Nephron progenitor cell (in vitro differentiated cells): Measurements from ENCODE around the gene ASIC2.

ENCODE experiments used
- DNase-seq: peaks from one replicate; pipeline ENCODE4 v3.0.0; 2021
- H3K27ac Mint-ChIP-seq: 2 replicates; pipeline ENCODE4 v1.8.0; 2021; ENCODE audit warnings: mild to moderate bottlenecking, moderate library complexity, mixed read lengths
- H3K27me3 Mint-ChIP-seq: 2 replicates; pipeline ENCODE4 v1.8.0; 2021; ENCODE audit warnings: mild to moderate bottlenecking, low read depth, mixed read lengths; ENCODE audit not compliant: poor library complexity
- H3K36me3 Mint-ChIP-seq: 2 replicates; pipeline ENCODE4 v1.8.0; 2021; ENCODE audit warnings: low read depth, mixed read lengths
- H3K4me1 Mint-ChIP-seq: 2 replicates; pipeline ENCODE4 v1.8.0; 2021; ENCODE audit warnings: mixed read lengths
- H3K4me3 Mint-ChIP-seq: 2 replicates; pipeline ENCODE4 v1.8.0; 2021; ENCODE audit warnings: mild to moderate bottlenecking, moderate library complexity, mixed read lengths
- H3K9me3 Mint-ChIP-seq: 2 replicates; pipeline ENCODE4 v1.8.0; 2021; ENCODE audit warnings: mild to moderate bottlenecking, moderate library complexity, mixed read lengths
- CTCF ChIP-seq: fragments of 200-600 bp; sonication (generic); IDR thresholded peaks from 2 replicates; pipeline ENCODE4 v1.5.0; 2021; ENCODE audit warnings: antibody characterized with exemption

The ASIC2 gene

GRCh38 chr17:33267271-33267790 lies 25.8 kb downstream of the ASIC2 start:
- Mint-ChIP-seq H3K27me3 (peaks cover 4% of the 10 kb centered on the region), H3K27ac (no peak overlapping the region), H3K4me3 (no peak overlapping the region), H3K36me3 (no peaks in the 10 kb centered on the region), H3K9me3 (no peaks in the 10 kb centered on the region), H3K4me1 (peaks cover 37% of the 10 kb centered on the region)
- no peak for TF ChIP-seq CTCF
- no peak for DNase-seq

- no peak overlapping the region for H3K4me3 Mint-ChIP-seq
- TF ChIP-seq CTCF, result no peak
- H3K27me3 Mint-ChIP-seq, result peaks cover 4% of the 10 kb centered on the region
- DNase-seq, result no peak
- no peaks in the 10 kb centered on the region for H3K9me3 Mint-ChIP-seq
- no peak overlapping the region for H3K27ac Mint-ChIP-seq
- peaks cover 43% of the 10 kb centered on the region for H3K4me1 Mint-ChIP-seq
- H3K36me3 Mint-ChIP-seq, result no peaks in the 10 kb centered on the region
Observed at GRCh38 chr17:33266611-33267010, 26.5 kb downstream of the ASIC2 start.

GRCh38 chr17:33266116-33266515 lies 27.0 kb downstream of the ASIC2 start:
- peaks cover 4% of the 10 kb centered on the region for H3K27me3 Mint-ChIP-seq
- no peaks in the 10 kb centered on the region for H3K36me3 Mint-ChIP-seq
- H3K4me1 Mint-ChIP-seq, result peaks cover 48% of the 10 kb centered on the region
- H3K4me3 Mint-ChIP-seq, result no peak overlapping the region
- H3K9me3 Mint-ChIP-seq, result no peaks in the 10 kb centered on the region
- H3K27ac Mint-ChIP-seq, result no peak overlapping the region
- no peak for DNase-seq
- no peak for TF ChIP-seq CTCF

- H3K27me3 Mint-ChIP-seq, result no peaks in the 10 kb centered on the region
- no peak for DNase-seq
- peaks cover 72% of the 10 kb centered on the region for H3K4me1 Mint-ChIP-seq
- no peak overlapping the region for H3K27ac Mint-ChIP-seq
- no peak overlapping the region for H3K4me3 Mint-ChIP-seq
- H3K9me3 Mint-ChIP-seq, result no peaks in the 10 kb centered on the region
- no peaks in the 10 kb centered on the region for H3K36me3 Mint-ChIP-seq
- no peak for TF ChIP-seq CTCF
Observed at GRCh38 chr17:33263396-33263795, 29.7 kb downstream of the ASIC2 start.

- Mint-ChIP-seq H3K27ac (peak overlapping the region; percentile 24), H3K4me3 (no peak overlapping the region), H3K27me3 (no peaks in the 10 kb centered on the region), H3K9me3 (no peaks in the 10 kb centered on the region), H3K4me1 (peaks cover 69% of the 10 kb centered on the region), H3K36me3 (no peaks in the 10 kb centered on the region)
- TF ChIP-seq CTCF, result no peak
- DNase-seq, result no peak
Observed at GRCh38 chr17:33262266-33263123, 30.6 kb downstream of the ASIC2 start.

GRCh38 chr17:33261820-33262219 lies 31.3 kb downstream of the ASIC2 start:
- DNase-seq, result peak; percentile 21
- no peak for TF ChIP-seq CTCF
- no peak overlapping the region for H3K4me3 Mint-ChIP-seq
- H3K27ac Mint-ChIP-seq, result no peak overlapping the region
- H3K27me3 Mint-ChIP-seq, result no peaks in the 10 kb centered on the region
- H3K36me3 Mint-ChIP-seq, result no peaks in the 10 kb centered on the region
- peaks cover 63% of the 10 kb centered on the region for H3K4me1 Mint-ChIP-seq
- H3K9me3 Mint-ChIP-seq, result no peaks in the 10 kb centered on the region
